HEK293 (cell line): ENCODE measurements around the gene COMMD4.
A peak's percentile ranks its signal among the peaks of the same experiment; 100 is the strongest.

Experiments
- GLI4 ChIP-seq: fragments of 450-650 bp; formaldehyde crosslinking; IDR thresholded peaks from 2 replicates; pipeline ENCODE4 v1.5.1; 2016; ENCODE audit warnings: missing biosample characterization, missing genetic modification characterization
- GLIS1 ChIP-seq: fragments of 450-650 bp; formaldehyde crosslinking; IDR thresholded peaks from 2 replicates; pipeline ENCODE4 v1.5.1; 2016; ENCODE audit warnings: missing biosample characterization, missing genetic modification characterization
- HOXC10 ChIP-seq: sonication (generic); formaldehyde crosslinking; IDR thresholded peaks from 2 replicates; pipeline ENCODE4 v1.8.1; 2023; ENCODE audit warnings: mild to moderate bottlenecking, missing genetic modification reagents
- IKZF3 ChIP-seq: fragments of 450-650 bp; IDR thresholded peaks from 2 replicates; pipeline ENCODE4 v1.5.0; 2018; ENCODE audit warnings: missing biosample characterization, mild to moderate bottlenecking, missing genetic modification characterization, moderate library complexity
- OVOL3 ChIP-seq: fragments of 450-650 bp; formaldehyde crosslinking; IDR thresholded peaks from 2 replicates; pipeline ENCODE4 v1.5.1; 2016; ENCODE audit warnings: missing biosample characterization, missing genetic modification characterization
- PATZ1 ChIP-seq: fragments of 450-650 bp; formaldehyde crosslinking; IDR thresholded peaks from 2 replicates; pipeline ENCODE4 v1.5.1; 2016; ENCODE audit warnings: missing biosample characterization, missing genetic modification characterization
- TCF7L2 ChIP-seq: IDR thresholded peaks from 2 replicates; pipeline ENCODE4 v1.6.1; 2011; ENCODE audit warnings: low read depth, mild to moderate bottlenecking, inconsistent platforms, low read length, moderate library complexity, borderline replicate concordance
- ZFP41 ChIP-seq: fragments of 450-650 bp; formaldehyde crosslinking; IDR thresholded peaks from 2 replicates; pipeline ENCODE4 v1.5.1; 2016; ENCODE audit warnings: missing biosample characterization, missing genetic modification characterization, borderline replicate concordance
- ZNF184 ChIP-seq: fragments of 450-650 bp; IDR thresholded peaks from 2 replicates; pipeline ENCODE4 v1.5.1; 2018; ENCODE audit warnings: missing biosample characterization, mild to moderate bottlenecking, missing genetic modification characterization
- ZNF19 ChIP-seq: fragments of 450-650 bp; formaldehyde crosslinking; IDR thresholded peaks from 2 replicates; pipeline ENCODE4; 2016; ENCODE audit warnings: missing biosample characterization, missing genetic modification characterization, low read depth
- ZNF354C ChIP-seq: fragments of 450-650 bp; formaldehyde crosslinking; IDR thresholded peaks from 2 replicates; pipeline ENCODE4 v1.5.1; 2016; ENCODE audit warnings: missing biosample characterization, missing genetic modification characterization, low read depth, borderline replicate concordance
- ZNF416 ChIP-seq: fragments of 450-650 bp; formaldehyde crosslinking; IDR thresholded peaks from 2 replicates; pipeline ENCODE4 v1.5.1; 2016; ENCODE audit warnings: missing biosample characterization, missing genetic modification characterization
- ZNF426 ChIP-seq: fragments of 450-650 bp; formaldehyde crosslinking; IDR thresholded peaks from 2 replicates; pipeline ENCODE4 v1.5.1; 2017; ENCODE audit warnings: missing biosample characterization, missing genetic modification characterization, mild to moderate bottlenecking, inconsistent platforms, moderate library complexity
- ZNF48 ChIP-seq: fragments of 450-650 bp; formaldehyde crosslinking; IDR thresholded peaks from 2 replicates; pipeline ENCODE4 v1.5.1; 2016; ENCODE audit warnings: missing biosample characterization, missing genetic modification characterization
- ZNF529 ChIP-seq: fragments of 450-650 bp; formaldehyde crosslinking; IDR thresholded peaks from 2 replicates; pipeline ENCODE4 v1.5.1; 2017; ENCODE audit warnings: missing genetic modification characterization, missing biosample characterization; ENCODE audit not compliant: insufficient replicate concordance
- ZNF560 ChIP-seq: fragments of 450-650 bp; formaldehyde crosslinking; IDR thresholded peaks from 2 replicates; pipeline ENCODE4 v1.5.1; 2017; ENCODE audit warnings: missing biosample characterization, missing genetic modification characterization, borderline replicate concordance
- ZNF664 ChIP-seq: fragments of 450-650 bp; formaldehyde crosslinking; IDR thresholded peaks from 2 replicates; pipeline ENCODE4 v1.5.1; 2016; ENCODE audit warnings: missing biosample characterization, missing genetic modification characterization
- ZNF670 ChIP-seq: fragments of 450-650 bp; formaldehyde crosslinking; IDR thresholded peaks from 2 replicates; pipeline ENCODE4 v1.5.1; 2016; ENCODE audit warnings: missing biosample characterization, missing genetic modification characterization, low read depth
- ZNF76 ChIP-seq: fragments of 450-650 bp; formaldehyde crosslinking; IDR thresholded peaks from 2 replicates; pipeline ENCODE4; 2016; ENCODE audit warnings: low read depth, missing biosample characterization, missing genetic modification characterization, borderline replicate concordance
- ZNF791 ChIP-seq: fragments of 450-650 bp; formaldehyde crosslinking; IDR thresholded peaks from 2 replicates; pipeline ENCODE4 v1.5.1; 2016; ENCODE audit warnings: missing biosample characterization, missing genetic modification characterization
- TF ChIP-seq, protein P1 (sequence below): fragments of 450-650 bp; formaldehyde crosslinking; IDR thresholded peaks from 2 replicates; pipeline ENCODE4 v1.5.1; 2017; ENCODE audit warnings: missing biosample characterization, missing genetic modification characterization
- TF ChIP-seq, protein P2 (sequence below): fragments of 450-650 bp; formaldehyde crosslinking; IDR thresholded peaks from 2 replicates; pipeline ENCODE4 v1.5.1; 2016; ENCODE audit warnings: missing biosample characterization, missing genetic modification characterization
- TF ChIP-seq, protein P3 (sequence below): fragments of 450-650 bp; formaldehyde crosslinking; IDR thresholded peaks from 2 replicates; pipeline ENCODE4 v1.5.1; 2016; ENCODE audit warnings: missing biosample characterization, missing genetic modification characterization
- TF ChIP-seq, protein P4 (sequence below): fragments of 450-650 bp; formaldehyde crosslinking; IDR thresholded peaks from 2 replicates; pipeline ENCODE4 v1.5.1; 2016; ENCODE audit warnings: missing biosample characterization, missing genetic modification characterization, borderline replicate concordance
- TF ChIP-seq, protein P5 (sequence below): fragments of 450-650 bp; formaldehyde crosslinking; IDR thresholded peaks from 2 replicates; pipeline ENCODE4 v1.5.1; 2017; ENCODE audit warnings: missing biosample characterization, missing genetic modification characterization

The COMMD4 gene

GRCh38 chr15:75348034-75348561 is 12.2 kb downstream of the COMMD4 start (continued):
- TF ChIP-seq ZNF184 (tag by site-specific recombination): no peak
- TF ChIP-seq, protein P1, sequence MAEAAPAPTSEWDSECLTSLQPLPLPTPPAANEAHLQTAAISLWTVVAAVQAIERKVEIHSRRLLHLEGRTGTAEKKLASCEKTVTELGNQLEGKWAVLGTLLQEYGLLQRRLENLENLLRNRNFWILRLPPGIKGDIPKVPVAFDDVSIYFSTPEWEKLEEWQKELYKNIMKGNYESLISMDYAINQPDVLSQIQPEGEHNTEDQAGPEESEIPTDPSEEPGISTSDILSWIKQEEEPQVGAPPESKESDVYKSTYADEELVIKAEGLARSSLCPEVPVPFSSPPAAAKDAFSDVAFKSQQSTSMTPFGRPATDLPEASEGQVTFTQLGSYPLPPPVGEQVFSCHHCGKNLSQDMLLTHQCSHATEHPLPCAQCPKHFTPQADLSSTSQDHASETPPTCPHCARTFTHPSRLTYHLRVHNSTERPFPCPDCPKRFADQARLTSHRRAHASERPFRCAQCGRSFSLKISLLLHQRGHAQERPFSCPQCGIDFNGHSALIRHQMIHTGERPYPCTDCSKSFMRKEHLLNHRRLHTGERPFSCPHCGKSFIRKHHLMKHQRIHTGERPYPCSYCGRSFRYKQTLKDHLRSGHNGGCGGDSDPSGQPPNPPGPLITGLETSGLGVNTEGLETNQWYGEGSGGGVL: peak; percentile 52
- TF ChIP-seq ZNF560 (tag by site-specific recombination): no peak
- TF ChIP-seq, protein P2, sequence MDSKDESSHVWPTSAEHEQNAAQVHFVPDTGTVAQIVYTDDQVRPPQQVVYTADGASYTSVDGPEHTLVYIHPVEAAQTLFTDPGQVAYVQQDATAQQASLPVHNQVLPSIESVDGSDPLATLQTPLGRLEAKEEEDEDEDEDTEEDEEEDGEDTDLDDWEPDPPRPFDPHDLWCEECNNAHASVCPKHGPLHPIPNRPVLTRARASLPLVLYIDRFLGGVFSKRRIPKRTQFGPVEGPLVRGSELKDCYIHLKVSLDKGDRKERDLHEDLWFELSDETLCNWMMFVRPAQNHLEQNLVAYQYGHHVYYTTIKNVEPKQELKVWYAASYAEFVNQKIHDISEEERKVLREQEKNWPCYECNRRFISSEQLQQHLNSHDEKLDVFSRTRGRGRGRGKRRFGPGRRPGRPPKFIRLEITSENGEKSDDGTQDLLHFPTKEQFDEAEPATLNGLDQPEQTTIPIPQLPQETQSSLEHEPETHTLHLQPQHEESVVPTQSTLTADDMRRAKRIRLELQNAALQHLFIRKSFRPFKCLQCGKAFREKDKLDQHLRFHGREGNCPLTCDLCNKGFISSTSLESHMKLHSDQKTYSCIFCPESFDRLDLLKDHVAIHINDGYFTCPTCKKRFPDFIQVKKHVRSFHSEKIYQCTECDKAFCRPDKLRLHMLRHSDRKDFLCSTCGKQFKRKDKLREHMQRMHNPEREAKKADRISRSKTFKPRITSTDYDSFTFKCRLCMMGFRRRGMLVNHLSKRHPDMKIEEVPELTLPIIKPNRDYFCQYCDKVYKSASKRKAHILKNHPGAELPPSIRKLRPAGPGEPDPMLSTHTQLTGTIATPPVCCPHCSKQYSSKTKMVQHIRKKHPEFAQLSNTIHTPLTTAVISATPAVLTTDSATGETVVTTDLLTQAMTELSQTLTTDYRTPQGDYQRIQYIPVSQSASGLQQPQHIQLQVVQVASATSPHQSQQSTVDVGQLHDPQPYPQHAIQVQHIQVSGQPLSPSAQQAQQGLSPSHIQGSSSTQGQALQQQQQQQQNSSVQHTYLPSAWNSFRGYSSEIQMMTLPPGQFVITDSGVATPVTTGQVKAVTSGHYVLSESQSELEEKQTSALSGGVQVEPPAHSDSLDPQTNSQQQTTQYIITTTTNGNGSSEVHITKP: peak; percentile 62
- no peak for TF ChIP-seq GLIS1 (tag by site-specific recombination)
- TF ChIP-seq TCF7L2: no peak
- no peak for TF ChIP-seq ZNF48 (tag by site-specific recombination)
- TF ChIP-seq, protein P3, sequence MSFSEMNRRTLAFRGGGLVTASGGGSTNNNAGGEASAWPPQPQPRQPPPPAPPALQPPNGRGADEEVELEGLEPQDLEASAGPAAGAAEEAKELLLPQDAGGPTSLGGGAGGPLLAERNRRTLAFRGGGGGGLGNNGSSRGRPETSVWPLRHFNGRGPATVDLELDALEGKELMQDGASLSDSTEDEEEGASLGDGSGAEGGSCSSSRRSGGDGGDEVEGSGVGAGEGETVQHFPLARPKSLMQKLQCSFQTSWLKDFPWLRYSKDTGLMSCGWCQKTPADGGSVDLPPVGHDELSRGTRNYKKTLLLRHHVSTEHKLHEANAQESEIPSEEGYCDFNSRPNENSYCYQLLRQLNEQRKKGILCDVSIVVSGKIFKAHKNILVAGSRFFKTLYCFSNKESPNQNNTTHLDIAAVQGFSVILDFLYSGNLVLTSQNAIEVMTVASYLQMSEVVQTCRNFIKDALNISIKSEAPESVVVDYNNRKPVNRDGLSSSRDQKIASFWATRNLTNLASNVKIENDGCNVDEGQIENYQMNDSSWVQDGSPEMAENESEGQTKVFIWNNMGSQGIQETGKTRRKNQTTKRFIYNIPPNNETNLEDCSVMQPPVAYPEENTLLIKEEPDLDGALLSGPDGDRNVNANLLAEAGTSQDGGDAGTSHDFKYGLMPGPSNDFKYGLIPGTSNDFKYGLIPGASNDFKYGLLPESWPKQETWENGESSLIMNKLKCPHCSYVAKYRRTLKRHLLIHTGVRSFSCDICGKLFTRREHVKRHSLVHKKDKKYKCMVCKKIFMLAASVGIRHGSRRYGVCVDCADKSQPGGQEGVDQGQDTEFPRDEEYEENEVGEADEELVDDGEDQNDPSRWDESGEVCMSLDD (tag by site-specific recombination): peak; percentile 70
- peak; percentile 91 for TF ChIP-seq PATZ1
- TF ChIP-seq ZNF426 (tag by site-specific recombination): no peak
- no peak for TF ChIP-seq ZNF354C (tag by site-specific recombination)
- TF ChIP-seq HOXC10: no peak
- no peak for TF ChIP-seq ZFP41
- 0 out of 2 replicates have a peak, but pooled peaks have one; percentile 25 for TF ChIP-seq OVOL3 (tag by site-specific recombination)
- TF ChIP-seq ZNF19 (tag by site-specific recombination): no peak
- TF ChIP-seq ZNF670 (tag by site-specific recombination): no peak
- TF ChIP-seq ZNF791 (tag by site-specific recombination): no peak
- TF ChIP-seq ZNF416: no peak
- no peak; the same call in 1 of the 2 replicates for TF ChIP-seq IKZF3 (tag by site-specific recombination)
- TF ChIP-seq, protein P4, sequence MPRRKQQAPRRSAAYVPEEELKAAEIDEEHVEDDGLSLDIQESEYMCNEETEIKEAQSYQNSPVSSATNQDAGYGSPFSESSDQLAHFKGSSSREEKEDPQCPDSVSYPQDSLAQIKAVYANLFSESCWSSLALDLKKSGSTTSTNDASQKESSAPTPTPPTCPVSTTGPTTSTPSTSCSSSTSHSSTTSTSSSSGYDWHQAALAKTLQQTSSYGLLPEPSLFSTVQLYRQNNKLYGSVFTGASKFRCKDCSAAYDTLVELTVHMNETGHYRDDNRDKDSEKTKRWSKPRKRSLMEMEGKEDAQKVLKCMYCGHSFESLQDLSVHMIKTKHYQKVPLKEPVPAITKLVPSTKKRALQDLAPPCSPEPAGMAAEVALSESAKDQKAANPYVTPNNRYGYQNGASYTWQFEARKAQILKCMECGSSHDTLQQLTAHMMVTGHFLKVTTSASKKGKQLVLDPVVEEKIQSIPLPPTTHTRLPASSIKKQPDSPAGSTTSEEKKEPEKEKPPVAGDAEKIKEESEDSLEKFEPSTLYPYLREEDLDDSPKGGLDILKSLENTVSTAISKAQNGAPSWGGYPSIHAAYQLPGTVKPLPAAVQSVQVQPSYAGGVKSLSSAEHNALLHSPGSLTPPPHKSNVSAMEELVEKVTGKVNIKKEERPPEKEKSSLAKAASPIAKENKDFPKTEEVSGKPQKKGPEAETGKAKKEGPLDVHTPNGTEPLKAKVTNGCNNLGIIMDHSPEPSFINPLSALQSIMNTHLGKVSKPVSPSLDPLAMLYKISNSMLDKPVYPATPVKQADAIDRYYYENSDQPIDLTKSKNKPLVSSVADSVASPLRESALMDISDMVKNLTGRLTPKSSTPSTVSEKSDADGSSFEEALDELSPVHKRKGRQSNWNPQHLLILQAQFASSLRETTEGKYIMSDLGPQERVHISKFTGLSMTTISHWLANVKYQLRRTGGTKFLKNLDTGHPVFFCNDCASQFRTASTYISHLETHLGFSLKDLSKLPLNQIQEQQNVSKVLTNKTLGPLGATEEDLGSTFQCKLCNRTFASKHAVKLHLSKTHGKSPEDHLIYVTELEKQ (tag by site-specific recombination): no peak
- no peak; the same call in 1 of the 2 replicates for TF ChIP-seq GLI4 (tag by site-specific recombination)
- TF ChIP-seq, protein P5, sequence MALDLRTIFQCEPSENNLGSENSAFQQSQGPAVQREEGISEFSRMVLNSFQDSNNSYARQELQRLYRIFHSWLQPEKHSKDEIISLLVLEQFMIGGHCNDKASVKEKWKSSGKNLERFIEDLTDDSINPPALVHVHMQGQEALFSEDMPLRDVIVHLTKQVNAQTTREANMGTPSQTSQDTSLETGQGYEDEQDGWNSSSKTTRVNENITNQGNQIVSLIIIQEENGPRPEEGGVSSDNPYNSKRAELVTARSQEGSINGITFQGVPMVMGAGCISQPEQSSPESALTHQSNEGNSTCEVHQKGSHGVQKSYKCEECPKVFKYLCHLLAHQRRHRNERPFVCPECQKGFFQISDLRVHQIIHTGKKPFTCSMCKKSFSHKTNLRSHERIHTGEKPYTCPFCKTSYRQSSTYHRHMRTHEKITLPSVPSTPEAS (tag by site-specific recombination): no peak
- TF ChIP-seq ZNF664: no peak
- TF ChIP-seq ZNF76 (tag by site-specific recombination): peak; percentile 51; the same call in 1 of the 2 replicates
- TF ChIP-seq ZNF529: no peak
